ENCODE data around the gene OR52A1. TPM values are rescaled to one million over a fixed set of nuclear protein-coding genes. Genes with fewer than 3 reads are reported as not detected.
"Not testable (repeated sequence)": the region's sequence is repeated elsewhere in the genome, so short reads cannot be mapped to it uniquely, and the experiment has no call there.

Gene OR52A1
- total and polyA plus RNA-seq, 9 of the 15 experiments (the other 6 are each of a cell fraction or from before 2014, with no cell fraction given): under 0.01 to 0.33 (median 0.13) TPM; not detected in 3

DNA sequence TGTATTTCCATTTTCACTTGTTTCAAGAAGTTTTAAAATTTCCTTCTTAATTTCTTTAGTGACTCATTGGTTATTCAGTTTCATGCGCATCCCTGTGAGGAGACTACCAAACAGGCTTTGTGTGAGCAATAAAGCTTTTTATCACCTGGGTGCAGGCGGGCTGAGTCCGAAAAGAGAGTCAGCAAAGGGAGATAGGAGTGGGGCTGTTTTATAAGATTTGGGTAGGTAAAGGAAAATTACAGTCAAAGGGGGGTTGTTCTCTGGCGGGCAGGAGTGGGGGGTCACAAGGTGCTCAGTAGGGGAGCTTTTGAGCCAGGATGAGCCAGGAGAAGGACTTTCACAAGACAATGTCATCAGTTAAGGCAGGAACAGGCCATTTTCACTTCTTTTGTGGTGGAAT lies 5.7 kb upstream of the OR52A1 start (continued):
- TF ChIP-seq CBFA2T2 (conservative IDR thresholded peaks at IDR 0.05): peak; percentile 94
- TF ChIP-seq CTBP1 (IDR thresholded peaks at IDR 0.05; ENCODE audit: borderline replicate concordance): peak; percentile 67; the same call in 1 of the 2 replicates
- TF ChIP-seq NFIC (IDR thresholded peaks at IDR 0.05): peak; percentile 80
- peak; percentile 58 for TF ChIP-seq HDAC3 (IDR thresholded peaks at IDR 0.05; ENCODE audit: borderline replicate concordance, partially characterized antibody)
- TF ChIP-seq KDM1A (IDR thresholded peaks at IDR 0.05): peak; percentile 82 to 91
- TF ChIP-seq TRIM24 (IDR thresholded peaks at IDR 0.05): peak; percentile 69 to 81
- TF ChIP-seq STAT5A (IDR thresholded peaks at IDR 0.05; ENCODE audit: borderline replicate concordance, low read length): 0 out of 2 replicates have a peak, but pooled peaks have one; percentile 38
- TF ChIP-seq HDAC1 (IDR thresholded peaks at IDR 0.05): peak in 1 of 2 experiments; percentile 34; a peak in 1 of 4 replicates
- 0 out of 2 replicates have a peak, but pooled peaks have one; percentile 57 for TF ChIP-seq GATAD2A (IDR thresholded peaks at IDR 0.05)
- TF ChIP-seq SMARCC2 (IDR thresholded peaks at IDR 0.05; ENCODE audit: low read depth): peak; percentile 86; the same call in 1 of the 2 replicates
- TF ChIP-seq GATA2 (CRISPR knock-in tag; IDR thresholded peaks at IDR 0.05): peak; percentile 64
- TF ChIP-seq, protein P1, sequence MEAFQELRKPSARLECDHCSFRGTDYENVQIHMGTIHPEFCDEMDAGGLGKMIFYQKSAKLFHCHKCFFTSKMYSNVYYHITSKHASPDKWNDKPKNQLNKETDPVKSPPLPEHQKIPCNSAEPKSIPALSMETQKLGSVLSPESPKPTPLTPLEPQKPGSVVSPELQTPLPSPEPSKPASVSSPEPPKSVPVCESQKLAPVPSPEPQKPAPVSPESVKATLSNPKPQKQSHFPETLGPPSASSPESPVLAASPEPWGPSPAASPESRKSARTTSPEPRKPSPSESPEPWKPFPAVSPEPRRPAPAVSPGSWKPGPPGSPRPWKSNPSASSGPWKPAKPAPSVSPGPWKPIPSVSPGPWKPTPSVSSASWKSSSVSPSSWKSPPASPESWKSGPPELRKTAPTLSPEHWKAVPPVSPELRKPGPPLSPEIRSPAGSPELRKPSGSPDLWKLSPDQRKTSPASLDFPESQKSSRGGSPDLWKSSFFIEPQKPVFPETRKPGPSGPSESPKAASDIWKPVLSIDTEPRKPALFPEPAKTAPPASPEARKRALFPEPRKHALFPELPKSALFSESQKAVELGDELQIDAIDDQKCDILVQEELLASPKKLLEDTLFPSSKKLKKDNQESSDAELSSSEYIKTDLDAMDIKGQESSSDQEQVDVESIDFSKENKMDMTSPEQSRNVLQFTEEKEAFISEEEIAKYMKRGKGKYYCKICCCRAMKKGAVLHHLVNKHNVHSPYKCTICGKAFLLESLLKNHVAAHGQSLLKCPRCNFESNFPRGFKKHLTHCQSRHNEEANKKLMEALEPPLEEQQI (IDR thresholded peaks at IDR 0.05): peak; percentile 79; the same call in 1 of the 2 replicates
- TF ChIP-seq FOSL1 (tag; conservative IDR thresholded peaks at IDR 0.05): peak; percentile 69
- TF ChIP-seq, protein P2, sequence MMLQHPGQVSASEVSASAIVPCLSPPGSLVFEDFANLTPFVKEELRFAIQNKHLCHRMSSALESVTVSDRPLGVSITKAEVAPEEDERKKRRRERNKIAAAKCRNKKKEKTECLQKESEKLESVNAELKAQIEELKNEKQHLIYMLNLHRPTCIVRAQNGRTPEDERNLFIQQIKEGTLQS (IDR thresholded peaks at IDR 0.05): peak; percentile 78
- TF ChIP-seq, protein P2 (CRISPR knock-in tag; conservative IDR thresholded peaks at IDR 0.05): not testable (repeated sequence)
- TF ChIP-seq EP300 (IDR thresholded peaks at IDR 0.05; ENCODE audit: low read length): peak; percentile 65; the same call in 1 of the 2 replicates
- TF ChIP-seq ZNF316 (IDR thresholded peaks at IDR 0.05): 0 out of 2 replicates have a peak, but pooled peaks have one; percentile 7
- TF ChIP-seq MTA2 (IDR thresholded peaks at IDR 0.05; ENCODE audit: low read depth): peak; percentile 87
- peak; percentile 92 for TF ChIP-seq TCF3 (CRISPR knock-in tag; IDR thresholded peaks at IDR 0.05)
